Measurements from ENCODE around the gene PLCG1.

Gene PLCG1

GRCh38 chr20:41182296-41183212 lies 45.2 kb downstream of the PLCG1 start:
- DNase-seq: no peak

- no peak for DNase-seq
Measured at GRCh38 chr20:41183391-41183790, 46.0 kb downstream of the PLCG1 start.

GRCh38 chr20:41183831-41184230 lies 46.5 kb downstream of the PLCG1 start:
- no peak for DNase-seq

- no peak for DNase-seq
Measured at GRCh38 chr20:41185013-41185757, 47.8 kb downstream of the PLCG1 start.

- DNase-seq: no peak
Measured at GRCh38 chr20:41187668-41188067, 50.3 kb downstream of the PLCG1 start.

GRCh38 chr20:41191562-41192500 lies 54.5 kb downstream of the PLCG1 start:
- no peak for DNase-seq

GRCh38 chr20:41192575-41192974 lies 55.2 kb downstream of the PLCG1 start:
- DNase-seq: no peak

GRCh38 chr20:41196653-41197225 lies 59.4 kb downstream of the PLCG1 start:
- no peak for DNase-seq

- no peak for DNase-seq
Measured at GRCh38 chr20:41198443-41198842, 61.1 kb downstream of the PLCG1 start.

- no peak for DNase-seq
Measured at GRCh38 chr20:41200446-41201202, 63.3 kb downstream of the PLCG1 start.

GRCh38 chr20:41201760-41202159 lies 64.4 kb downstream of the PLCG1 start:
- DNase-seq: no peak

GRCh38 chr20:41202426-41202825 lies 65.1 kb downstream of the PLCG1 start:
- no peak for DNase-seq

- no peak for DNase-seq
Measured at GRCh38 chr20:41203660-41204059, 66.3 kb downstream of the PLCG1 start.

- DNase-seq: no peak
Measured at GRCh38 chr20:41204304-41205265, 67.2 kb downstream of the PLCG1 start.

- no peak for DNase-seq
Measured at GRCh38 chr20:41205313-41205712, 68.0 kb downstream of the PLCG1 start.

- no peak for DNase-seq
Measured at GRCh38 chr20:41213150-41213820, 75.9 kb downstream of the PLCG1 start.

GRCh38 chr20:41214202-41214601 lies 76.9 kb downstream of the PLCG1 start:
- no peak for DNase-seq

GRCh38 chr20:41214666-41215065 lies 77.3 kb downstream of the PLCG1 start:
- no peak for DNase-seq

- DNase-seq: no peak
Measured at GRCh38 chr20:41217422-41217821, 80.1 kb downstream of the PLCG1 start.

- DNase-seq: no peak
Measured at GRCh38 chr20:41218466-41218865, 81.1 kb downstream of the PLCG1 start.

Measured in activated effector memory CD4-positive, alpha-beta T cell treated with Interleukin-2 at 50 U/mL for 16 hours (primary cell).